Measurements from ENCODE around the gene TMEM247. TPM values are rescaled to one million over a fixed set of nuclear protein-coding genes. Genes with fewer than 3 reads are reported as not detected.
"Not testable (repeated sequence)": the region's sequence is repeated elsewhere in the genome, so short reads cannot be mapped to it uniquely, and the experiment has no call there.

TMEM247 gene
- total RNA-seq, 1 donor from 2014 or later, result not detected

DNA sequence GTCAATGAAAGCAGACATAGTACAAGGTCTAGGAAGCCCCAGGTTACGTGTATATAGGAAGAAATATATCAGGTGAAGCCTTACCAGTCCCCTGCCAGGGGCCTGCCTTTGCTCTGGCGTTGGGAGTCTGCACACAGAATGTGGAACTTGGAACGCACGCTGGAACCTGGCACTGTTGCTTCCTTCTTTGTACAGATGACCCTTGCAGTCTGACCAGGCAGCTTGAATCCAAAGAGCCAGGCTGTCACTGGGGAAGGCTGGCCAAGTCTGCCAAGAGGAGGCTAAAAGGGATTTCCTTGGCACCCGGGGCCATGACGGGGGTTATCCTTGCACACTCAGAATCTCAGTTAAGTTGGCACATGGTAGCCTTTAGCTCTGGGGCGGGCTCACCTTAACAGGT, 39.5 kb downstream of the TMEM247 start:
- Histone ChIP-seq H3K4me3 (ENCODE audit: low read depth, low read length) (no peak overlapping the region), H3K27me3 (ENCODE audit: control insufficient read depth, insufficient read depth, low read length) (no peaks in the 10 kb centered on the region), H3K36me3 (ENCODE audit: control insufficient read depth, insufficient read depth, low read length) (no peaks in the 10 kb centered on the region)
- FAIRE-seq (no peak), DNase-seq (ENCODE audit: low read depth) (no peak)
- TF ChIP-seq, protein P1, sequence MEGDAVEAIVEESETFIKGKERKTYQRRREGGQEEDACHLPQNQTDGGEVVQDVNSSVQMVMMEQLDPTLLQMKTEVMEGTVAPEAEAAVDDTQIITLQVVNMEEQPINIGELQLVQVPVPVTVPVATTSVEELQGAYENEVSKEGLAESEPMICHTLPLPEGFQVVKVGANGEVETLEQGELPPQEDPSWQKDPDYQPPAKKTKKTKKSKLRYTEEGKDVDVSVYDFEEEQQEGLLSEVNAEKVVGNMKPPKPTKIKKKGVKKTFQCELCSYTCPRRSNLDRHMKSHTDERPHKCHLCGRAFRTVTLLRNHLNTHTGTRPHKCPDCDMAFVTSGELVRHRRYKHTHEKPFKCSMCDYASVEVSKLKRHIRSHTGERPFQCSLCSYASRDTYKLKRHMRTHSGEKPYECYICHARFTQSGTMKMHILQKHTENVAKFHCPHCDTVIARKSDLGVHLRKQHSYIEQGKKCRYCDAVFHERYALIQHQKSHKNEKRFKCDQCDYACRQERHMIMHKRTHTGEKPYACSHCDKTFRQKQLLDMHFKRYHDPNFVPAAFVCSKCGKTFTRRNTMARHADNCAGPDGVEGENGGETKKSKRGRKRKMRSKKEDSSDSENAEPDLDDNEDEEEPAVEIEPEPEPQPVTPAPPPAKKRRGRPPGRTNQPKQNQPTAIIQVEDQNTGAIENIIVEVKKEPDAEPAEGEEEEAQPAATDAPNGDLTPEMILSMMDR (IDR thresholded peaks at IDR 0.05; ENCODE audit: insufficient read depth, low read length, severe bottlenecking), result no peak

DNA sequence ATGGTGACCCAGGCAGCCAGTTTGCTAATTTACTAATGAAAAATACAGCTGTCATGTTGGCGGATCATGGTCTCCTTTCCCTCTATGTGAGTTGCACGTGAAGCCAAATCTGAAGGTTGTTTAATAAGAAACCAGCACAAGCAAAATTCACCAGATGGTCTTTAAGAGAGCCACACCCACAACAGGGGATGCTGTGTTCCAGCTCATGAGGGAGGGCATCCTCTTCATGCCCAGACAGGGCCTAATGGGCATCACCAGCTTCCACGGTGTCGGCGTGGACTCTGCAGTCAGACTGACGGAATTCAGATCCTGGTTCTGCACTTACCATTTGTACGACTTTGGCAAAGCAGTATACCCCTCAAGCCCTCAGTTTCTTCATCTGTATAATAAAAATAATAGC, 39.9 kb downstream of the TMEM247 start:
- no peak overlapping the region for H3K4me3 ChIP-seq (ENCODE audit: low read depth, low read length)
- no peak for FAIRE-seq
- H3K27me3 ChIP-seq (ENCODE audit: control insufficient read depth, insufficient read depth, low read length), result no peaks in the 10 kb centered on the region
- TF ChIP-seq, protein P1 (IDR thresholded peaks at IDR 0.05; ENCODE audit: insufficient read depth, low read length, severe bottlenecking), result no peak
- no peaks in the 10 kb centered on the region for H3K36me3 ChIP-seq (ENCODE audit: control insufficient read depth, insufficient read depth, low read length)
- no peak for DNase-seq (ENCODE audit: low read depth)

DNA sequence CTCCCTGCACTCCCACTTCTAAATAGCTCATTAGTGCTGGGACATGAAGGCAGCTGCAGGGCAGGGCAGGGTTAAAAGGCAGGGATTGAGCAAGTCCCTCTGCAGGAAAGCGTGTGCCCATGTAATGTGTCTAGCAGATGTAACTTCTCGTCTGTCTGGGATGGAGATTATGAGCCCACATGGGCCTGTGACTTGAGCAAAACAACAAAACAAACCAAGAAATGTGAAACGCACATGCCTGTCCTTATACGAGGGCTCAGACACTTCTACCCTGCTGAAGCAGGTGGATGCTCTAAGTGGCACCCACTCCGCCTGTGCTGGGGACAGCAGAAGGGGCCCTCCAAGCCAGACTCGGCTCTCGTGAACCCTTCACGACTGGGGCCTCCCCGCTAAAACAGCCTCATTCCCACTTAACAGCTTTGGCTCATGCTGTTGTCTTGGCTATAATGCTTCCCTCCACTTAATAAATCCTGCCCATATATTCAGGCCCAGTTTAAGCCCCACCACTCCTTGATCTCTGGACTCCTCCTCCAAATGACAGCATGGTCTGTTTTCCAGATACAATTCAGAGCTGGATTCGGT, 40.9 kb downstream of the TMEM247 start:
- Histone ChIP-seq H3K4me3 (ENCODE audit: low read depth, low read length) (no peak overlapping the region), H3K36me3 (ENCODE audit: control insufficient read depth, insufficient read depth, low read length) (no peaks in the 10 kb centered on the region), H3K27me3 (ENCODE audit: control insufficient read depth, insufficient read depth, low read length) (no peaks in the 10 kb centered on the region)
- FAIRE-seq, result no peak
- no peak for DNase-seq (ENCODE audit: low read depth)
- TF ChIP-seq, protein P1 (IDR thresholded peaks at IDR 0.05; ENCODE audit: insufficient read depth, low read length, severe bottlenecking), result no peak

DNA sequence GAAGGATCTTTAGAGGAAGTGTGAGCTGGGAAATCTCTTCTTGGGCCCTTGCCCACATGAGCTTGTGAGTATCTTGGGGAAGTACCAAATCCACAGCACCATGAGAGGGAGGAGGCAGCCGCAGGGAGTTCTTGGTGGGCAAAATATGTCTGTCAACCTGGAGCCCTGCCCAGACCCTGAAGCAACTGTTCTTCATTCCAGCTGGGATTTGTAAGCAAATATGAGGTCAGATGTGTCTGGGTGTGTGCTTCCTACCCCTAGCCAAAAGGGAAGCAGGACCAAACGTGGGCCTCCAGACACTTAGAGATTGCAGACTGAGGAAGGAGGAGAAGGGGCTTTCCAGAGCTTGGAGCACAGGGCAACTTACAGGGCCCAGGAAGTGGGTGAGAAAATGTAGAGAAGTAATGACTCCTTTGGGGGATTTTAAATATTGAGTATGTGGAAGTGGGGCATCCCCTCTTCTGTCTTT, 41.9 kb downstream of the TMEM247 start:
- DNase-seq (ENCODE audit: low read depth), result peak; percentile 50
- Histone ChIP-seq H3K36me3 (ENCODE audit: control insufficient read depth, insufficient read depth, low read length) (no peaks in the 10 kb centered on the region), H3K27me3 (ENCODE audit: control insufficient read depth, insufficient read depth, low read length) (no peaks in the 10 kb centered on the region), H3K4me3 (ENCODE audit: low read depth, low read length) (no peak overlapping the region)
- no peak for FAIRE-seq
- TF ChIP-seq, protein P1 (IDR thresholded peaks at IDR 0.05; ENCODE audit: insufficient read depth, low read length, severe bottlenecking), result no peak

DNA sequence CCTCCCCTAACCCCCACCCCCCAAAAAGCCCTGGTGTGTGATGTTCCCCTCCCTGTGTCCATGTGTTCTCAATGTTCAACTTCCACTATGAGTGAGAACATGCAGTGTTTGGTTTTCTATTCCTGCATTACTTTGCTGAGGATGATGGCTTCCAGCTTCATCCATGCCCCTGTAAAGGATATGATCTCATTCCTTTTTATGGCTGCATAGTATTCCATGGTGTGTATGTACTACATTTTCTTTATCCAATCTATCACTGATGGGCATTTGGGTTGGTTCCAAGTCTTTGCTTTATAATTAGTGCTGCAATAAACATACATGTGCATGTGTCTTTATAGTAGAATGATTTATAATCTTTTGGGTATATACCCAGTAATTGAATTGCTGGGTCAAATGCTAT, 43.0 kb downstream of the TMEM247 start:
- H3K36me3 ChIP-seq (ENCODE audit: control insufficient read depth, insufficient read depth, low read length); H3K27me3 ChIP-seq (ENCODE audit: control insufficient read depth, insufficient read depth, low read length); H3K4me3 ChIP-seq (ENCODE audit: low read depth, low read length); FAIRE-seq; DNase-seq (ENCODE audit: low read depth): not testable (repeated sequence)

DNA sequence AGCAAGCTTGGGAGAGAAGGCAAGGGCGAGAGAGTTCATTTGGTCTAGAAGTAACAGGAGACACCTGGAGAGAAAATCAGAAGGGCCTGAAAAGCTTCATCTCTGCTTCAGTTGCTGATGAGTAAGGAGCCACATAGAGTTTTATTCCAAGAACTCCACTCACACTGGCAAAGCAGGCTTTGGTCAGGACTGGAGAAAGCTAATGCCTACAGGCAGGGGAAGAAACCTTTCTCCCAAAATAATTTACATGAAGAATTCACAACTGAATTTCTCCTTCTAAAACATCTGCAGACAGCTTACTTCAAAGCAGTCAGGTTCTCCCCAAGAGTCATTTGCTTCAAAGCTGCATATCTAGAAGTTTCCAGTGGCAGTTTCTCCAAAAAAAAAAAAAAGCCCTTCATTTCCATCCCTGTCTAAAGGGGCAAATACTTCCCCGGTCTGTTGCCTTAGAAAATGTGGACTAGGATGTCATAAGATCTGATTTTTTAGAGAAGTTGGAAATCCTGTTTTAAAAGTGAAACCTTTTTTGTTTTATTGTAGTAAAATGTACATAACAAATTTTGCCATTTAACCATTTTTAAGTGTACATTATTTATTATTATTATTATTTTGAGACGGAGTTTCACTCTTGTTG, 46.3 kb downstream of the TMEM247 start:
- Histone ChIP-seq H3K36me3 (ENCODE audit: control insufficient read depth, insufficient read depth, low read length) (no peaks in the 10 kb centered on the region), H3K27me3 (ENCODE audit: control insufficient read depth, insufficient read depth, low read length) (no peaks in the 10 kb centered on the region), H3K4me3 (ENCODE audit: low read depth, low read length) (no peak overlapping the region)
- DNase-seq (ENCODE audit: low read depth) (no peak), FAIRE-seq (no peak)
- TF ChIP-seq, protein P1 (IDR thresholded peaks at IDR 0.05; ENCODE audit: insufficient read depth, low read length, severe bottlenecking), result no peak
